Transverse colon (tissue), 4 donors: ENCODE measurements around the gene PPP4R4. TPM values are rescaled to one million over a fixed set of nuclear protein-coding genes. Genes with fewer than 3 reads are reported as not detected.

Experiments used
- DNase-seq: peaks from one replicate; pipeline ENCODE4 v3.0.0-alpha.2; 2019
- H3K27ac ChIP-seq, 4 donors: fragments of 200-600 bp; sonication (generic); 2 replicates each; pipeline ENCODE4 v1.5.1; 2016 to 2018; ENCODE audit warnings: inconsistent platforms in 4 of 4
- H3K27me3 ChIP-seq: fragments of 200-600 bp; sonication (generic); 2 replicates; pipeline ENCODE4 v1.5.1; 2017; ENCODE audit warnings: inconsistent platforms
- H3K36me3 ChIP-seq, 4 donors: fragments of 200-600 bp; sonication (generic); 2 replicates each; pipeline ENCODE4 v1.5.1; 2017 to 2019; ENCODE audit warnings: inconsistent platforms in 4 of 4
- H3K4me1 ChIP-seq, 4 donors: fragments of 200-600 bp; sonication (generic); 2 replicates each; pipeline ENCODE4 v1.5.1; 2017 to 2020; ENCODE audit warnings: inconsistent platforms in 4 of 4
- H3K4me3 ChIP-seq, 4 donors: fragments of 200-600 bp; sonication (generic); 1 replicate in 1 of 4; 2 replicates in 3 of 4; pipeline versions ENCODE4 v1.5.1 to v1.6.1; 2017 to 2019; ENCODE audit warnings: inconsistent platforms in 4 of 4
- H3K9me3 ChIP-seq, 2 donors: fragments of 200-600 bp; sonication (generic); 2 replicates each; pipeline ENCODE4 v1.5.1; 2017 to 2019; ENCODE audit warnings: inconsistent platforms in 2 of 2
- CTCF ChIP-seq, 5 experiments: fragments of 200-600 bp in 3 of 5; fragments of 450-650 bp in 2 of 5; sonication (generic) in 3 of 5; IDR thresholded peaks; 1 replicate in 2 of 5; 2 replicates in 3 of 5; pipeline ENCODE4 v1.5.1; 2016 to 2017; ENCODE audit warnings: antibody characterized with exemption in 5 of 5, inconsistent platforms in 3 of 5, mild to moderate bottlenecking in 2 of 5, moderate library complexity in 1 of 5
- EP300 ChIP-seq: sonication (generic); formaldehyde crosslinking; IDR thresholded peaks from one replicate; pipeline ENCODE4 v1.6.1; 2017; ENCODE audit warnings: antibody characterized with exemption, low read depth
- POLR2A ChIP-seq: fragments of 450-650 bp; IDR thresholded peaks from one replicate; pipeline ENCODE4 v1.6.1; 2016; ENCODE audit warnings: antibody characterized with exemption, mild to moderate bottlenecking, moderate library complexity
- POLR2AphosphoS5 ChIP-seq, 3 donors: sonication (generic); formaldehyde crosslinking; IDR thresholded peaks; one replicate each; pipeline ENCODE4 v1.6.1; 2016; ENCODE audit warnings: antibody characterized with exemption in 3 of 3
- WGBS, 2 donors: methylation state at CpG; one replicate each; pipeline ENCODE4 v1.1.5; 2018; ENCODE audit warnings: low coverage in 1 of 2; 5-methylcytosine and 5-hydroxymethylcytosine counted together
- in situ Hi-C, 4 donors: fragments of 200-750 bp; cut with MboI; loops; one replicate each; pipeline versions ENCODE4 v1.15.0 to v1.15.1; 2017; ENCODE audit warnings: low sequenced_read_pairs in 3 of 4, low pct_ligation_motif_present in 1 of 4, low pct_unique_long_range_greater_than_20kb in 1 of 4
- intact Hi-C: fragments of 100-400 bp; cut with DNase I; formaldehyde crosslinking; loops from one replicate; pipeline ENCODE4 v1.15.1; 2023; ENCODE audit warnings: low total_unique reads
- total RNA-seq, 4 donors: library from RNA; depleted of rRNA; stranded (reverse); fragments of >200 nt; gene quantifications; one replicate each; pipeline ENCODE4 v1.1.0, GENCODE V29; 2016

Gene PPP4R4
- total RNA-seq, 4 donors from 2014 or later, result not detected

- 95% methylated on average over 1 of the region's 1 CpG; no CpG with 5 or more reads in 1 of the 2 donors for WGBS, 2 donors
- no peak for TF ChIP-seq EP300
- in situ Hi-C loops (no loop called here), intact Hi-C loops (no loop called here)
- Histone ChIP-seq H3K4me3 (no peak overlapping the region), H3K4me1 (peaks cover 9 to 19% (median 15%) of the 10 kb centered on the region in 4 donors), H3K27ac (no peak overlapping the region), H3K36me3 (no peaks in the 10 kb centered on the region), H3K27me3 (no peaks in the 10 kb centered on the region), H3K9me3 (no peaks in the 10 kb centered on the region)
- DNase-seq, result no peak
Observed at GRCh38 chr14:94126419-94126677, 47.8 kb upstream of the PPP4R4 start.

- Histone ChIP-seq H3K9me3 (no peaks in the 10 kb centered on the region), H3K27me3 (no peaks in the 10 kb centered on the region), H3K4me3 (no peak overlapping the region), H3K36me3 (no peaks in the 10 kb centered on the region), H3K27ac (no peak overlapping the region), H3K4me1 (peaks cover 9 to 19% (median 15%) of the 10 kb centered on the region in 4 donors)
- in situ Hi-C loops, result no loop called here
- intact Hi-C loops, result no loop called here
- TF ChIP-seq CTCF (IDR thresholded peaks at IDR 0.05) (no peak), POLR2A (no peak), EP300 (no peak), POLR2AphosphoS5 (IDR thresholded peaks at IDR 0.05) (no peak)
- WGBS, 2 donors, result 89 to 100% methylated on average over 1 to 5 of the region's 5 CpGs
- DNase-seq, result no peak
Observed at GRCh38 chr14:94126800-94127199, 47.3 kb upstream of the PPP4R4 start.

GRCh38 chr14:94127330-94127729, 46.8 kb upstream of the PPP4R4 start:
- no peak overlapping the region for H3K4me3 ChIP-seq
- in situ Hi-C loops, result no loop called here
- no peaks in the 10 kb centered on the region for H3K36me3 ChIP-seq
- DNase-seq, result no peak
- 89 to 93% methylated on average over 3 to 6 of the region's 6 CpGs for WGBS, 2 donors
- no peak for TF ChIP-seq POLR2AphosphoS5 (IDR thresholded peaks at IDR 0.05)
- no peak for TF ChIP-seq POLR2A
- TF ChIP-seq CTCF (IDR thresholded peaks at IDR 0.05), result no peak
- TF ChIP-seq EP300, result no peak
- peaks cover 9 to 19% (median 15%) of the 10 kb centered on the region in 4 donors for H3K4me1 ChIP-seq
- H3K9me3 ChIP-seq, result no peaks in the 10 kb centered on the region
- intact Hi-C loops, result no loop called here
- H3K27ac ChIP-seq, result no peak overlapping the region
- H3K27me3 ChIP-seq, result no peaks in the 10 kb centered on the region

GRCh38 chr14:94128216-94128839, 45.8 kb upstream of the PPP4R4 start:
- no peak for TF ChIP-seq EP300
- TF ChIP-seq POLR2A, result no peak
- no peak for TF ChIP-seq POLR2AphosphoS5 (IDR thresholded peaks at IDR 0.05)
- no peak for TF ChIP-seq CTCF (IDR thresholded peaks at IDR 0.05)
- no peak for DNase-seq
- 93% methylated on average over 14 of the region's 14 CpGs; no CpG with 5 or more reads in 1 of the 2 donors for WGBS, 2 donors
- no peak overlapping the region for H3K4me3 ChIP-seq
- H3K27ac ChIP-seq, result peak overlapping the region in 1 of 4 donors; percentile 83
- no peaks in the 10 kb centered on the region for H3K9me3 ChIP-seq
- no peaks in the 10 kb centered on the region for H3K36me3 ChIP-seq
- H3K27me3 ChIP-seq, result no peaks in the 10 kb centered on the region
- intact Hi-C loops, result no loop called here
- in situ Hi-C loops, result no loop called here
- peaks cover 9 to 19% (median 15%) of the 10 kb centered on the region in 4 donors for H3K4me1 ChIP-seq
